Keratinocyte (primary cell): ENCODE results near the gene GPM6B.

ENCODE experiments used
- CTCF ChIP-seq, 3 experiments: IDR thresholded peaks in 1 of 3; conservative IDR thresholded peaks in 1 of 3; optimal IDR thresholded peaks in 1 of 3; 2 replicates in 2 of 3; 3 replicates in 1 of 3; pipeline versions ENCODE3 to v1.5.1; 2011; ENCODE audit warnings: low read length in 3 of 3, mild to moderate bottlenecking in 3 of 3, moderate library complexity in 2 of 3, control low read depth in 1 of 3, inconsistent platforms in 1 of 3; ENCODE audit not compliant: insufficient read depth in 2 of 3; ENCODE audit errors: extremely low read depth in 1 of 3
- EZH2 ChIP-seq: IDR thresholded peaks from one replicate; pipeline ENCODE4 v1.6.1; 2012; ENCODE audit warnings: inconsistent platforms, mild to moderate bottlenecking, low read length, moderate library complexity

GRCh38 chrX:13759152-13759718, 57.7 kb downstream of the GPM6B start:
- TF ChIP-seq CTCF (optimal IDR thresholded peaks at IDR 0.05 in 1 of 3, IDR thresholded peaks at IDR 0.05 in 1 of 3, conservative IDR thresholded peaks at IDR 0.05 in 1 of 3; ENCODE audit: extremely low read depth in 1 of 3, insufficient read depth in 2 of 3, low read length in 3 of 3) = no peak
- TF ChIP-seq EZH2 = no peak
